K562 (cell line): ENCODE data around the gene MAST1. TPM values are rescaled to one million over a fixed set of nuclear protein-coding genes. Genes with fewer than 3 reads are reported as not detected.

Experiments used
- CCNT2 ChIP-seq: IDR thresholded peaks from 2 replicates; pipeline ENCODE4 v1.6.1; 2011; ENCODE audit warnings: borderline replicate concordance, low read depth, mild to moderate bottlenecking, moderate library complexity, mixed read lengths, low read length; ENCODE audit not compliant: insufficient read length; ENCODE audit errors: extremely low read depth
- CREB1 ChIP-seq, 2 experiments: sonication (generic) in 1 of 2; formaldehyde crosslinking in 1 of 2; IDR thresholded peaks; 2 replicates each; pipeline versions ENCODE4 v1.6.1 to v1.8.0; 2012 to 2022; ENCODE audit warnings: inconsistent platforms in 1 of 2, mild to moderate bottlenecking in 1 of 2, missing genetic modification reagents in 1 of 2, moderate library complexity in 1 of 2
- CTBP1 ChIP-seq: fragments of 450-650 bp; IDR thresholded peaks from 2 replicates; pipeline ENCODE4 v1.6.1; 2016; ENCODE audit warnings: borderline replicate concordance
- EP300 ChIP-seq: IDR thresholded peaks from 2 replicates; pipeline ENCODE4 v1.6.1; 2012; ENCODE audit warnings: low read length, improper control_type of control experiment
- ETS1 ChIP-seq: conservative IDR thresholded peaks from 2 replicates; pipeline ENCODE4 v1.6.1; 2011; ENCODE audit warnings: low read depth, mild to moderate bottlenecking, low read length; ENCODE audit not compliant: control insufficient read depth
- FOXK2 ChIP-seq, 2 experiments: fragments of 450-650 bp; IDR thresholded peaks in 1 of 2; conservative IDR thresholded peaks in 1 of 2; 2 replicates each; pipeline ENCODE4 v1.6.1; 2016; ENCODE audit warnings: low read depth in 2 of 2, mild to moderate bottlenecking in 1 of 2
- HLTF ChIP-seq: fragments of 450-650 bp; IDR thresholded peaks from 2 replicates; pipeline ENCODE4 v1.6.1; 2016
- KLF1 ChIP-seq: fragments of 450-650 bp; IDR thresholded peaks from 2 replicates; pipeline ENCODE4 v1.6.1; 2016; ENCODE audit warnings: missing genetic modification characterization, missing compliant biosample characterization
- MAX ChIP-seq: sonication (generic); formaldehyde crosslinking; IDR thresholded peaks from 2 replicates; pipeline ENCODE4 v1.9.0; 2022; ENCODE audit warnings: mild to moderate bottlenecking, missing genetic modification reagents
- MXI1 ChIP-seq: IDR thresholded peaks from 2 replicates; pipeline ENCODE4 v1.6.1; 2011; ENCODE audit warnings: low read depth, mild to moderate bottlenecking, improper control_type of control experiment, low read length
- NFE2 ChIP-seq: IDR thresholded peaks from 2 replicates; pipeline ENCODE4 v1.6.1; 2014; ENCODE audit warnings: antibody characterized with exemption, low read depth
- PKNOX1 ChIP-seq: fragments of 450-650 bp; IDR thresholded peaks from 2 replicates; pipeline ENCODE4 v1.6.1; 2016
- SIN3A ChIP-seq, 2 experiments: fragments of 150-350 bp in 1 of 2; IDR thresholded peaks; 2 replicates each; pipeline ENCODE4 v1.6.1; 2011 to 2016; ENCODE audit warnings: borderline replicate concordance in 2 of 2, low read depth in 2 of 2, low read length in 2 of 2, mild to moderate bottlenecking in 2 of 2, moderate library complexity in 2 of 2; ENCODE audit not compliant: control insufficient read depth in 1 of 2
- ZKSCAN8 ChIP-seq: fragments of 200-800 bp; sonication (Bioruptor generic); IDR thresholded peaks from 2 replicates; pipeline ENCODE4 v1.6.1; 2016; ENCODE audit warnings: missing genetic modification characterization, missing compliant biosample characterization
- polyA plus RNA-seq, 8 experiments: library from polyadenylated mRNA; depleted of rRNA in 4 of 8; stranded (reverse) in 5 of 8; unstranded in 3 of 8; fragments of >200 nt; fragmentation: Nextera tagmentation in 2 of 8; fragmentation: Illumina TruSeq in 1 of 8; extraction: Ambion mirVana in 2 of 8; extraction: Trizol in 1 of 8; gene quantifications; 2 replicates each; pipeline versions ENCODE4 v1.2.1 to v1.2.3, GENCODE V29; 2011 to 2014; ENCODE audit warnings: inconsistent platforms in 1 of 8, missing spikeins in 1 of 8
- total RNA-seq, 7 experiments: library from RNA; depleted of rRNA in 6 of 7; stranded (reverse); fragments of >200 nt in 6 of 7; fragmentation: Illumina TruSeq in 2 of 7; extraction: Trizol in 2 of 7; gene quantifications; 2 replicates each; pipeline versions ENCODE4 v1.2.1 to v1.2.3, GENCODE V29; 2011 to 2021; ENCODE audit warnings: low replicate concordance in 1 of 7

The MAST1 gene
- total and polyA plus RNA-seq, 9 of the 15 experiments (the other 6 are each of a cell fraction or from before 2014, with no cell fraction given), result 0.48 to 10.3 (median 3.9) TPM

GRCh38 chr19:12840091-12841079 is 2.1 kb downstream of the MAST1 start (continued):
- TF ChIP-seq ETS1 (0 out of 2 replicates have a peak, but pooled peaks have one; percentile 46), KLF1 (tag) (peak; percentile 86; the same call in 1 of the 2 replicates), EP300 (no peak), NFE2 (peak; percentile 38; the same call in 1 of the 2 replicates), CCNT2 (no peak), SIN3A (IDR thresholded peaks at IDR 0.05; ENCODE audit: borderline replicate concordance in 2 of 2, control insufficient read depth in 1 of 2, low read depth in 2 of 2, low read length in 2 of 2) (peak; percentile 30 to 43; a peak in 1 of 4 replicates), PKNOX1 (peak; percentile 84), FOXK2 (conservative IDR thresholded peaks at IDR 0.05 in 1 of 2, IDR thresholded peaks at IDR 0.05 in 1 of 2; ENCODE audit: low read depth in 2 of 2) (peak; percentile 44 to 75; a peak in 3 of 4 replicates), HLTF (no peak), CREB1 (IDR thresholded peaks at IDR 0.05) (peak; percentile 73; the same call in 1 of the 2 replicates), CREB1 (CRISPR knock-in tag; IDR thresholded peaks at IDR 0.05) (no peak), MXI1 (0 out of 2 replicates have a peak, but pooled peaks have one; percentile 16), ZKSCAN8 (no peak), CTBP1 (0 out of 2 replicates have a peak, but pooled peaks have one; percentile 23), MAX (peak; percentile 69)
